ENCODE data around the gene DUOXA1. TPM values are rescaled to one million over a fixed set of nuclear protein-coding genes. Genes with fewer than 3 reads are reported as not detected.

DUOXA1 gene
- total RNA-seq, 1 experiment from 2014 or later: not detected

- POLR2A ChIA-PET (ENCODE audit: unreplicated experiment): no interaction called here
Measured at GRCh38 chr15:45140557-45141250, 11.0 kb upstream of the DUOXA1 start.

GRCh38 chr15:45139770-45140169 is 10.1 kb upstream of the DUOXA1 start:
- H3K4me1 ChIP-seq (ENCODE audit: insufficient read depth, low read length): no peaks in the 10 kb centered on the region
- H3F3A ChIP-seq (ENCODE audit: low read length, unreplicated experiment): no peaks in the 10 kb centered on the region
- TF ChIP-seq EZH2 (IDR thresholded peaks at IDR 0.05; ENCODE audit: low read length, unreplicated experiment) (no peak), EZH2phosphoT487 (IDR thresholded peaks at IDR 0.05; ENCODE audit: borderline replicate concordance, low read length) (no peak), CTCF (conservative IDR thresholded peaks at IDR 0.05; ENCODE audit: low read depth, low read length) (no peak)
- no peak overlapping the region for H3K4me2 ChIP-seq (ENCODE audit: low read length)
- H3K79me2 ChIP-seq (ENCODE audit: low read length): no peaks in the 10 kb centered on the region
- H2AFZ ChIP-seq (ENCODE audit: low read length): no peak overlapping the region
- no peak overlapping the region for H3K4me3 ChIP-seq (ENCODE audit: low read length)
- BruUV-seq (replicated peaks): no TSS peak
- H3K9ac ChIP-seq (ENCODE audit: low read length): no peak overlapping the region
- H3K9me3 ChIP-seq (ENCODE audit: low read length): no peaks in the 10 kb centered on the region
- H3K36me3 ChIP-seq (ENCODE audit: low read depth, low read length): no peaks in the 10 kb centered on the region
- ATAC-seq: no peak
- intact Hi-C loops (cut with micrococcal nuclease): no loop called here
- no peaks in the 10 kb centered on the region for H3K9me2 ChIP-seq (replicated peaks; ENCODE audit: low read length)
- no peaks in the 10 kb centered on the region for H3K27me3 ChIP-seq (ENCODE audit: low read length)
- H4K20me1 ChIP-seq (ENCODE audit: low read length): no peaks in the 10 kb centered on the region
- ChIA-PET POLR2A (ENCODE audit: unreplicated experiment) (no interaction called here), CTCF (interaction anchor here (1.4 kb wide), 1 partner anchor 13 kb away, joined by 3 read pairs; no protein-coding TSS in a partner anchor)
- H3K27ac ChIP-seq (ENCODE audit: low read length): no peak overlapping the region
- DNase-seq: no peak

More at GRCh38 chr15:45140557-45141250, 11.0 kb upstream of the DUOXA1 start:
- Histone ChIP-seq H3K9ac (ENCODE audit: low read length) (no peak overlapping the region), H3K4me3 (ENCODE audit: low read length) (no peak overlapping the region), H4K20me1 (ENCODE audit: low read length) (no peaks in the 10 kb centered on the region), H3K4me2 (ENCODE audit: low read length) (no peak overlapping the region), H3K27me3 (ENCODE audit: low read length) (no peaks in the 10 kb centered on the region), H3K9me3 (ENCODE audit: low read length) (no peaks in the 10 kb centered on the region), H3K4me1 (ENCODE audit: insufficient read depth, low read length) (no peaks in the 10 kb centered on the region), H3F3A (ENCODE audit: low read length, unreplicated experiment) (no peaks in the 10 kb centered on the region), H3K27ac (ENCODE audit: low read length) (no peak overlapping the region), H3K9me2 (replicated peaks; ENCODE audit: low read length) (no peaks in the 10 kb centered on the region), H3K36me3 (ENCODE audit: low read depth, low read length) (no peaks in the 10 kb centered on the region), H3K79me2 (ENCODE audit: low read length) (no peaks in the 10 kb centered on the region), H2AFZ (ENCODE audit: low read length) (no peak overlapping the region)
- CTCF ChIA-PET: interaction anchor here (1.4 kb wide), 1 partner anchor 14 kb away, joined by 3 read pairs; no protein-coding TSS in a partner anchor
- BruUV-seq (replicated peaks): no TSS peak
- ATAC-seq (no peak), DNase-seq (no peak)
- TF ChIP-seq EZH2 (IDR thresholded peaks at IDR 0.05; ENCODE audit: low read length, unreplicated experiment) (no peak), CTCF (conservative IDR thresholded peaks at IDR 0.05; ENCODE audit: low read depth, low read length) (no peak), EZH2phosphoT487 (IDR thresholded peaks at IDR 0.05; ENCODE audit: borderline replicate concordance, low read length) (no peak)
- intact Hi-C loops (cut with micrococcal nuclease): no loop called here

Data from PC-3 (cell line).